HFF-Myc (cell line): Measurements from ENCODE around the gene ADAM22.

ENCODE experiments used
- DNase-seq: peaks from one replicate; pipeline ENCODE4 v3.0.0-alpha.2; 2011; ENCODE audit warnings: low read depth; ENCODE audit errors: extremely low read depth
- H3K4me3 ChIP-seq: replicated peaks from 2 replicates; pipeline ENCODE4 v1.5.1; 2011; ENCODE audit warnings: low read depth, mild to moderate bottlenecking, control low read depth, low read length
- CTCF ChIP-seq: IDR thresholded peaks from 2 replicates; pipeline ENCODE4 v1.5.1; 2012; ENCODE audit warnings: mild to moderate bottlenecking, low read depth, low read length, control low read depth; ENCODE audit errors: missing control alignments

The ADAM22 gene

GRCh38 chr7:88121335-88121734, 187.3 kb downstream of the ADAM22 start:
- H3K4me3 ChIP-seq = no peak overlapping the region
- no peak for TF ChIP-seq CTCF
- DNase-seq = no peak

DNA sequence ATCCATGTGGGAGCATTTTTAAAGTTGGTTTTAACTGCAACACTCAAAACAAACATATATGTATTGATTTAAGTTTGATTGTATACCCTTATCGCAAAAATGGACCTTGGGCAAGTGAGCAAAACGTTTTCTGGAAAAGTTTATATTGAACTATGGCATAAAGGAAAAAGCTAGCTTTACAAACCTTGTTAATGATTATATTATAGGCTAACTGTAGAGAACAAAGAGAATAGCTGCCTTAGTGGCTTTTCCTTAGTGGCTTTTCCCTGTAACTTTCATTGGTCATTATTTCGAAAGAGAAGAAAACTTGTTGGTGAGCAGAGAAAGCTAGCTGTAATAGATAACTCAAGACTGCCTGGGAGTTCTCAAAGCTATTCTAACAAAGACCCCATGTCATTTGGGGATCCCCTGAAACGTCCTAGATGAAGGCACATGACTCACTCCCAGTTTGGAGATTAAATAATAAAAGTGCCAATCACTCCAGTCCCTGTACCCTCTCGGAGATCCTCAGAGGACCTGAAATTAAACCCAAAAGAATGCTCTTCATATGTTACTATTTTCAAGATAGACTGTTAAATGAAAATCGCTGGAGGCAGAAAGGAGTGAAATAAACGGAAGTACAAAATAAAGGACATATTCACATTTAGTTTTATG, 193.7 kb downstream of the ADAM22 start:
- DNase-seq = no peak
- no peak for TF ChIP-seq CTCF

DNA sequence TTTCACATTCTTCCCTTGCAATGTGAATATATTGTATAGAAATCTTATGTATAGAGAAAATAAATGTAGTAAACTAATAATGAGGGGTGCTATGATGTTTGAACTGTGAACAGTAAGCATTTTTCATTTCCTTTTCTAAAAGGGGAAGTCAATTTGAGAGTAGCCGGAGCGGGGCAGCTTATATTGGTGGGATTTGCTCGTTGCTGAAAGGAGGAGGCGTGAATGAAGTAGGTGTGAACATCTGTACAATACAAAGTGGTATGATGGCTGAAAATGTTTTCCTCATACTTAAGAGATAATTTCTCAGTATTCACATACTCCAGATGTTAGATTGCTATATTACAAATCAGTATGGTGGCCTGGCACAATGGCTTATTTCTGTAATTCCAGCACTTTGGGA, 198.7 kb downstream of the ADAM22 start:
- no peak for TF ChIP-seq CTCF
- DNase-seq = no peak
- H3K4me3 ChIP-seq = no peak overlapping the region

More for the DNA sequence above, 193.7 kb downstream of the ADAM22 start:
- H3K4me3 ChIP-seq = no peak overlapping the region

DNA sequence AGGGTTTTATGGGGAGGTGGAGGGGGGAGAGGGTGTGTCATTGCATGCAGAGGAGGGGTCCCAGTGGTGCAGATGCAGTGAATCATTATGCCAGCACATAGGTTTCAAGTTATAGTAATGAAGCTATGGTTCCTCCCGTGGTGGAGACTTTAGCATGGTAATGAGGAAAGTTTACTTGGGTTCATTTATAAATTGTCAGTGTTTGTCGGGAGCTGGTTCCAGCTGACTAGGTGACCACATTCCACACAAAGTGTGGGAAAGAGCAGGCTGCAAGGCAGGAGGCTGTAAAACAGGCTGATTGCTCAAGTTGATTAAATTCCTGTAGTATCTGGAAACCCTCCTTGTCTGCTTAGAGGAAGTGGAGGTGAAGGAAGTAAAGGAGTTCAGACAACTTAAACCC, 206.9 kb downstream of the ADAM22 start:
- DNase-seq = no peak
- TF ChIP-seq CTCF = no peak
- no peak overlapping the region for H3K4me3 ChIP-seq

GRCh38 chr7:88141479-88141878, 207.4 kb downstream of the ADAM22 start:
- DNase-seq = no peak
- TF ChIP-seq CTCF = no peak
- no peak overlapping the region for H3K4me3 ChIP-seq

DNA sequence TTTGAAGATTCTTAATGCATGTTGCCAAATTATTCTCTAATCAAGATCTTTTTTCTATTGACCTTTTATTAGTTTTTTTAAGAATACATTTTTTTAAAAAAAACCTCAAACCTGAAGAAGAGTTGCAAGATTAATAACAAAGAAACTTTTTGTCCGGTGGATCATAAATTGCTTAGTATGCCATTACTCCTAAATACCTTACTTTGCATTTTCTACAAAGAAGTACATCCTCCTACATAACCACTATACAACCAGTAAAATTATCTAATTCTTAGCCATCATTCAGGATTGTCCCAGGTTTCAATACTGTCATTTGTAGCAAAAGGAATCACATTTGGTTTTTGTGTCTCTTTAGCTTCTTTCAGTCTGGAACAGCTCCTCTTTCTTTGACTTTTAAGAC, 207.9 kb downstream of the ADAM22 start:
- H3K4me3 ChIP-seq = no peak overlapping the region

More for the DNA sequence above, 207.9 kb downstream of the ADAM22 start:
- no peak for TF ChIP-seq CTCF
- DNase-seq = no peak
